Measurements from ENCODE around the gene SLC25A22. TPM values are rescaled to one million over a fixed set of nuclear protein-coding genes. Genes with fewer than 3 reads are reported as not detected.

The SLC25A22 gene
- total and polyA plus RNA-seq, 8 donors = 12.5 to 29.4 (median 17.0) TPM

DNA sequence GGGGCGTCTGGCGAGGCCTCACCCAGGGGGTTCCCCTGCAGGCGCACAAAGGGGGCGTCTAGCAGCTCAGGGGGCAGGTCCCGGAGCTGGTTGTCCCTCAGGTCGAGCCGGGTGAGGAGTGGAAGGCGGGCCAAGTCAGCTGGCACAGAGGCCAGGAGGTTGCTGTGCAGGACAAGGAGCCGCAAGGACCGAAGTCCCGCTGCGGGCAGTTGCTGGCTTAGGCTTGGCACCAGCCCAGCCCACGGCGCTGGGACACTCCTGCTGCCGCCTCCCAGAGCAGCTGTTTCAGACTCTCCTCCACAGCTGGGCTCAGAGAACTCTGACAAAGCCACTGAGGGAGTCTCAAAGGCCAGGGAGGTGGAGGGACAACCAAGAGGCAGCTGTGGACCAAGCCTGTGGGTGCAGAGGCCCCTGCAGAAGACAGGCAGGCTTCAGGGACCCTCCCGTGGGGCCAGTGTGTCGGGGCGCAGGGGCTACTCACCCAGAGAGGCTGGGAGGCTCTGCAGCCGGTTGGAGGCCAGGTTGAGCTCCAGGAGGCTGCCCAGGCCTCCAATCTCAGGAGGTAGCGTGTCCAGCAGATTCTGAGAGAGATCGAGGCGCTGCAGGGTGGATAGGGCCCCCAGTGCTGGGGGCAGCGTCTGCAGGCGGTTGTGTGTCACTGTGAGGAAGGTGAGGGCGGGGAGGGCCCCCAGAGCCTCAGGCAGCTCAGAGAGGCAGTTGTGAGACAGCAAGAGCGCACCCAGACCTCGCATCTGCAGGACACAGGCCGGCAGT, 4.8 kb upstream of the SLC25A22 start:
- DNase-seq (no peak), ATAC-seq (no peak)
- peaks cover 14 to 41% of the 10 kb centered on the region in 2 donors for H3K4me1 ChIP-seq
- intact Hi-C loops (cut with DNase I) = no loop called here
- no peaks in the 10 kb centered on the region for H3K9me3 ChIP-seq
- TF ChIP-seq, protein P1, sequence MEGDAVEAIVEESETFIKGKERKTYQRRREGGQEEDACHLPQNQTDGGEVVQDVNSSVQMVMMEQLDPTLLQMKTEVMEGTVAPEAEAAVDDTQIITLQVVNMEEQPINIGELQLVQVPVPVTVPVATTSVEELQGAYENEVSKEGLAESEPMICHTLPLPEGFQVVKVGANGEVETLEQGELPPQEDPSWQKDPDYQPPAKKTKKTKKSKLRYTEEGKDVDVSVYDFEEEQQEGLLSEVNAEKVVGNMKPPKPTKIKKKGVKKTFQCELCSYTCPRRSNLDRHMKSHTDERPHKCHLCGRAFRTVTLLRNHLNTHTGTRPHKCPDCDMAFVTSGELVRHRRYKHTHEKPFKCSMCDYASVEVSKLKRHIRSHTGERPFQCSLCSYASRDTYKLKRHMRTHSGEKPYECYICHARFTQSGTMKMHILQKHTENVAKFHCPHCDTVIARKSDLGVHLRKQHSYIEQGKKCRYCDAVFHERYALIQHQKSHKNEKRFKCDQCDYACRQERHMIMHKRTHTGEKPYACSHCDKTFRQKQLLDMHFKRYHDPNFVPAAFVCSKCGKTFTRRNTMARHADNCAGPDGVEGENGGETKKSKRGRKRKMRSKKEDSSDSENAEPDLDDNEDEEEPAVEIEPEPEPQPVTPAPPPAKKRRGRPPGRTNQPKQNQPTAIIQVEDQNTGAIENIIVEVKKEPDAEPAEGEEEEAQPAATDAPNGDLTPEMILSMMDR (IDR thresholded peaks at IDR 0.05) = no peak
- H3K27me3 ChIP-seq = no peaks in the 10 kb centered on the region
- H3K27ac ChIP-seq = no peak overlapping the region
- peaks cover 0 to 31% of the 10 kb centered on the region in 2 donors for H3K36me3 ChIP-seq
- H3K4me3 ChIP-seq = no peak overlapping the region

DNA sequence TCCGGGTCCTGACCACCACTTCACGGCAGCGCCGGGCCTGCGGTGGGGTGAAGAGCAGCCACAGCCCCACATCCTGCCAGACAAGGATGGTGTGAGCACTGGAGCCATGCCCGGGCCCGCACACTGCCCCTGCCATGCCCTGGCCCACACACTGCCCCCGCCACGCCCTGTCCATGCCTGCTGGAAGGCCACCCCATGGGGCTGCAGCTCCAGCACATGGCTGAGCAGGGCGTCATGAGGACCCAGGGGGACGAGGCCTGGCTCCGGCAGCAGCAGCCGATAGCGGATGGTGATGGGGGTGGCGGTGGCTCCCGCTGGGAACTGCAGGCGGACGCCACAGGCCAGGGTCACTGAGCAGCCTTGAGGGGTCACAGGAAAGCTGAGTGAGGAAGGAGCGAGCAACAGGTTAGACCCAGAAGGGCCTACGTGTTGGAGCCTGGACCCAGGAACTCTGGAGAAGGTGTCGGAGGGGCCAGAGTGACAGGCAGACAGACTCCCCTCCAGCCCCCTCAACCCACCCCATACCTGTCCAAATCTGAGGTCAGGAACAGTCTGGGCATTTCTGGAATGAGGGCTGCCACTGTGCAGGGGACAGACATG, 4.0 kb upstream of the SLC25A22 start:
- no peak for ATAC-seq
- Histone ChIP-seq H3K9me3 (no peaks in the 10 kb centered on the region), H3K27ac (no peak overlapping the region), H3K4me3 (no peak overlapping the region), H3K27me3 (no peaks in the 10 kb centered on the region), H3K4me1 (peaks cover 15 to 42% of the 10 kb centered on the region in 2 donors), H3K36me3 (peaks cover 0 to 31% of the 10 kb centered on the region in 2 donors)
- intact Hi-C loops (cut with DNase I) = no loop called here
- DNase-seq = no peak
- TF ChIP-seq, protein P1 (IDR thresholded peaks at IDR 0.05) = no peak

DNA sequence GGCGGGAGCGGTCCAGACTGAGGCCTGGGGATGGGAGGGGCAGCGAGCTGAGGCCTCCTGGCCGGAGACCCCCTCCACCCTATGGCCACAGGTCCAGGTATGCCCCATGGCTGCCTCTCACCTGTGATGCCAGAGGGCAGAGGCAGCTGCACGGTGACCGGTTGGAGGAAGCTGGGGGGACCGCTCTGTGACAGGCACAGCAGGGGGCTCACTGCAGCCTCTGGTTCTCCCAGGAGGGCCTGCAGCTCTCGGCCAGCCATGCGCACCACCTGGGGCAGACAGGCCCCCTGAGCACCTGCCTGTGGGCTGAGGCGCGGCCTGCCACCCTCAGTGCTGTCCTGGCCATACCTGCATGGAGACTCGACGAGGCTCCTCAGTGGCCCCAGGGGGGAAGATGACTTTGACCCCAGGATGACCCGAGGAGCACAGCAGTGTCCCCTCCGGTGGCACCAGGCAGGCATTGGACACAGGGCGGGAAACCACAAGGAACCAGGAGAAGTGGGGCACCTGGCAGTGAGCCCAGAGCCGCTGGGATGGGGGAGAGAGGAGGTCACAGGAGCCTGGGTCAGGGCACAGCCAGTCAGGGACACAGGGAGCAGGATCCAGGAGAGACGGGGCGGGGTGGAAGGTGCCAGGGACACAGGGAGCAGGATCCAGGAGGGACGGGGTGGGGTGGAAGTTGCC, 3.2 kb upstream of the SLC25A22 start:
- ATAC-seq (no peak), DNase-seq (no peak)
- H3K27ac ChIP-seq = no peak overlapping the region

DNA sequence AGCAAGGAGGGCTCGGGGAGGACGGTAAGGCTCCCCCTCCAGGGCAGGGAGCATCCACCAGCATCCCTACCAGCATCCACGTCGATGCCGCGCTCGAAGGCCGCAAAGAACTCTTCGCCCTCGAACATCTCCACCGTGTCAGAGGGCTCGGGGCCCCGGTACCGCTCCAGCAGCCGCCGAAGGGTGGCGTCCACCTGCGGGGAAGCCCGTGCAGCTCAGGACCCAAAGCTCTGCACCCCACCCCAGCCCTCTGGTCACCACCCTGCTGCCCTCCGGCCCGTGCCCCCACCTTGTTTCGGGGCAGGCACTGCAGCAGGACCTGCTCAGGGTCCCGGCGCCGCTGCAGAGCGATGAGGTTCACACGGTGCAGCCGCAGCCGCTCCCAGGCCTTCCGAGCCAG, 2.4 kb upstream of the SLC25A22 start:
- H3K4me1 ChIP-seq = peaks cover 25 to 48% of the 10 kb centered on the region in 2 donors
- peaks cover 0 to 31% of the 10 kb centered on the region in 2 donors for H3K36me3 ChIP-seq
- TF ChIP-seq, protein P1 (IDR thresholded peaks at IDR 0.05) = no peak
- DNase-seq = no peak
- no peak overlapping the region for H3K27ac ChIP-seq
- no peaks in the 10 kb centered on the region for H3K9me3 ChIP-seq
- no peak overlapping the region for H3K4me3 ChIP-seq
- intact Hi-C loops (cut with DNase I) = no loop called here
- H3K27me3 ChIP-seq = no peaks in the 10 kb centered on the region
- no peak for ATAC-seq

More for the DNA sequence above, 3.2 kb upstream of the SLC25A22 start:
- peaks cover 0 to 31% of the 10 kb centered on the region in 2 donors for H3K36me3 ChIP-seq
- no peaks in the 10 kb centered on the region for H3K9me3 ChIP-seq
- H3K27me3 ChIP-seq = no peaks in the 10 kb centered on the region
- no peak overlapping the region for H3K4me3 ChIP-seq
- H3K4me1 ChIP-seq = peaks cover 24 to 48% of the 10 kb centered on the region in 2 donors
- intact Hi-C loops (cut with DNase I) = no loop called here
- TF ChIP-seq, protein P1 (IDR thresholded peaks at IDR 0.05) = no peak
